IPS DF 4.7 (cell line): ENCODE results near the gene TRPM7.
"Not testable (repeated sequence)": the region's sequence is repeated elsewhere in the genome, so short reads cannot be mapped to it uniquely, and the experiment has no call there.

Experiments used
- DNase-seq: peaks from one replicate; pipeline ENCODE4 v3.0.0-alpha.2; 2013; ENCODE audit warnings: low spot score; ENCODE audit errors: extremely low read depth

The TRPM7 gene, protein sequence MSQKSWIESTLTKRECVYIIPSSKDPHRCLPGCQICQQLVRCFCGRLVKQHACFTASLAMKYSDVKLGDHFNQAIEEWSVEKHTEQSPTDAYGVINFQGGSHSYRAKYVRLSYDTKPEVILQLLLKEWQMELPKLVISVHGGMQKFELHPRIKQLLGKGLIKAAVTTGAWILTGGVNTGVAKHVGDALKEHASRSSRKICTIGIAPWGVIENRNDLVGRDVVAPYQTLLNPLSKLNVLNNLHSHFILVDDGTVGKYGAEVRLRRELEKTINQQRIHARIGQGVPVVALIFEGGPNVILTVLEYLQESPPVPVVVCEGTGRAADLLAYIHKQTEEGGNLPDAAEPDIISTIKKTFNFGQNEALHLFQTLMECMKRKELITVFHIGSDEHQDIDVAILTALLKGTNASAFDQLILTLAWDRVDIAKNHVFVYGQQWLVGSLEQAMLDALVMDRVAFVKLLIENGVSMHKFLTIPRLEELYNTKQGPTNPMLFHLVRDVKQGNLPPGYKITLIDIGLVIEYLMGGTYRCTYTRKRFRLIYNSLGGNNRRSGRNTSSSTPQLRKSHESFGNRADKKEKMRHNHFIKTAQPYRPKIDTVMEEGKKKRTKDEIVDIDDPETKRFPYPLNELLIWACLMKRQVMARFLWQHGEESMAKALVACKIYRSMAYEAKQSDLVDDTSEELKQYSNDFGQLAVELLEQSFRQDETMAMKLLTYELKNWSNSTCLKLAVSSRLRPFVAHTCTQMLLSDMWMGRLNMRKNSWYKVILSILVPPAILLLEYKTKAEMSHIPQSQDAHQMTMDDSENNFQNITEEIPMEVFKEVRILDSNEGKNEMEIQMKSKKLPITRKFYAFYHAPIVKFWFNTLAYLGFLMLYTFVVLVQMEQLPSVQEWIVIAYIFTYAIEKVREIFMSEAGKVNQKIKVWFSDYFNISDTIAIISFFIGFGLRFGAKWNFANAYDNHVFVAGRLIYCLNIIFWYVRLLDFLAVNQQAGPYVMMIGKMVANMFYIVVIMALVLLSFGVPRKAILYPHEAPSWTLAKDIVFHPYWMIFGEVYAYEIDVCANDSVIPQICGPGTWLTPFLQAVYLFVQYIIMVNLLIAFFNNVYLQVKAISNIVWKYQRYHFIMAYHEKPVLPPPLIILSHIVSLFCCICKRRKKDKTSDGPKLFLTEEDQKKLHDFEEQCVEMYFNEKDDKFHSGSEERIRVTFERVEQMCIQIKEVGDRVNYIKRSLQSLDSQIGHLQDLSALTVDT (N-terminal part only)

DNA sequence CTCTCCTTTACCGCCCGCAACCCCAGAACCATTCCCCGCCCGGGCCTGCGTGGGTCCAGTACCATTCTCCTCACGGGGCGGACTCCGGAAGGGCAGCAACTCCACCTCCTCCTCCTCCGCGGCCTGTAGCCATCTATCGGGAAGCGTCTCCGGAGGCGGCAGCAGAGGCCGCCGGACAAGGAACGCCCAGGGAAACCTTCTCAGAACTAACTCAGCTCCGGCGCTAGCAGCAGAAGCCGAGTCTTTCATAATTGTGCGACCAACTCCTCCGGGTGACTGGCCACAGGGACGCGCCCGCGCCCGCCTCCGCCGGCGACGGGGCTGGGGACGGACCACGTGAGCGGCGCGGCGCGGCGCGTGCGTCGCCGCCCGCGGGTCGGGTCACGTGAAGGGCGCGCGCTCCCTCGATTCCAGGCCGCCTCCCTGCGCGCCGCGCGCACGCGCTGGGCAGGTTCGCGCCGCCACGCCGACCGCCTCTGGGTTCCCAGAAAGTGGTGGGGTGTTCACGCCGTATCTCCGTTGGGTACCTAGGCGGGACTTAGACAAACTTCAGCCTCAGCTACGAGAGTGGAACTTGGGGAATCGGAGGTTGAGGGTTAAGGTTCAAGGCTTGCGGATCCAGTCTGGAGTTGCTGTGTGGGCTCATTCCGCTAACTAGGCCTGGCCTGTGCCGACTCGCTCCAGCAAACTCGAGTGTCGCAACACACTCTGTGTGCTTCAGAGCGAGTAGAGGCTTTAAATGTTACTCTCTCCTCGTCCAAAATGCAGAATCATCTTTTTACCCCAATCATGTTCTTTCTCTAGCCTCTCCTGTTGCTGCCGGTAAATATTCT lies at the start of gene TRPM7:
TSS of gene TRPM7 (minus strand) at position 329 of the 833 bp plus-strand sequence. CDS start at position 65, 264 bp downstream.
- DNase-seq, result no peak

DNA sequence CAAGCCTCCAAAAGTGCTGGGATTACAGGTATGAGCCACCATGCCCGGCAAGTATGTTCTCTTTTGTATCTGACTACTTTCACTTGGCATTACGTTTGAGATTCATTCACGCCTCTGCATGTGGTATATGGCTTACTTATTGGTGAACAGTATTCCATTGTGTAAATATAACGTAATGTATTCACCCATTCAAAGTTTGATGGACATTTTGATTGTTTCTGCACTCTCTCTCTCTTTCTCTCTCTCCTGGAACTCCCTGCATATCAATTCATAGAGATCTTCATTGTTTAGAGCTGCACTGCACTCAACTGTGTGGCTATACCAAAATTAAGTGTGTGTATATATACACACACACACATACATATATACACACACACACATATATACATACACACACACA lies 48.6 kb upstream of the TRPM7 start:
- DNase-seq, result no peak

DNA sequence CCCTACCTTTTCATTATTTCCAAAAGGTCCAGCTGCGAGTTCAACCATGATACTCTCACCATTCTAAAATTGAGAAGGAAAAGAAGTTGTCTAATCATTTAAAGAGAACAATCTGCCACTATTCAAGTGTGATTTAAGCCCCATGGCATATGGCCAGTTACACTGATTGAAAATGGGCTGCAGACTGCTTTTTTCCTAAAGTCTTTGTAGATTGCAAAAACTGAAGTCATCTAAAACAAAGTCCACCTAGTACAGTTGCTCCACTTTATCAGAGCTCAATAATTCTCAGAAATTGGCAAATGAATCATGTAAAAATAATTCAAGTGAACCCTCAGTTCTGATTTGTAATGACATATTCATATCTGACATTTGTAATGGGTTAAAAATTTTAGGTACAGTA lies 39.7 kb upstream of the TRPM7 start:
- DNase-seq, result no peak

DNA sequence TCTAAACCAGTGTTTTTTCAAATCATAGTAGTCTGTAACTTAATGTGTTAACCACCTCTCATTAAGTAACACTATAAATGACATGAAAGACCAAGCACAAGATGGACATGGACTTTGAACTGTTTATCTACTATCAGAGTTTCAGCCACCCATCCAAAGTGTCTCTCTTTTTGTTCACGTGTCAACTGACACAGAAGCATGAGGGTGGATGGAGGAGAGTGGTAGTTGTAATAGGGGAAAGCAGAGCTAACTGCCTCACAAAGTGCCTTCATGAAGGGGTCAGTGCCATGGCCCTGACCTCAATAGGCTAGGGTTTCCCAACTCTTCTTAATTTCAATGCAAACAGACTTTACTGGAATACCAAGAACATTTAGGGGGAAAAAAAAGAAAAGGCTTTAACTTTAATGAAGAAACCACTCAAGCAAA lies 32.1 kb upstream of the TRPM7 start:
- no peak for DNase-seq

DNA sequence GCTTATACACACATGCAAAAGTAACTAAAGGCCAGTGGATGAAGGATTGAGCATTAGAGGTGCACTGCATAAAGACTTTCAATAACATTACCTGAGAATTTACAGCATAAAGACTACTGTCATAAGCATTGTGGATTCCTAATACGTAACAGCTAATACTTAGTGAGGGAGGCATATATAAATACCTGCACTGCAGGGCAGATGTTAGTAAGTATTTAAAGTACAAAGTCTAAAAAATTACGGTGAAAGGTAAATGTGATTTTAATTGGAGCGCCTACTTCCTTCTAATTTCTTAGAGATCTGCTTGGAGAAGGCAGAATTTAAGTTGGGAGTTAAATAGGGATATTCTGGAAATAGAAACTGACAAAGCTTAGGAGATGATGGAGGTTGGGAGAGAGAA lies 25.4 kb upstream of the TRPM7 start:
- DNase-seq, result no peak

DNA sequence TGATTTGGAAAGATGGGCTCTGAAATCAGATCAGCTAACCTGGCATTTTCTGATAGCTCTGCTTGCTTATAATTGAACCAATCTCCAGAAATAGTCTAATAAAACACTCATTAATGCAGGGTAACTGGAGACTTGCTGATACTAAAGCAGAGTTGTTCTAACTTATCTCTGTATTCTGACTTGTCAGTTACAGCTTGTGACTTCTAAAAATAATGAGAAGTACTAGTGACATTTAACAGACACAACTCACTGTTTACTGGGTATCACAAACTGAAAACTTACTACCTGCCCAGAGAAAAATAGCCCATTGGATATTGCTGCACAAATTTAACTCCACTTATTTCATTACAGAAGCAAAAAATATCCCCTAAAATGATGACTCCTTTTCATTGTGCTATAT lies 24.0 kb upstream of the TRPM7 start:
- no peak for DNase-seq

DNA sequence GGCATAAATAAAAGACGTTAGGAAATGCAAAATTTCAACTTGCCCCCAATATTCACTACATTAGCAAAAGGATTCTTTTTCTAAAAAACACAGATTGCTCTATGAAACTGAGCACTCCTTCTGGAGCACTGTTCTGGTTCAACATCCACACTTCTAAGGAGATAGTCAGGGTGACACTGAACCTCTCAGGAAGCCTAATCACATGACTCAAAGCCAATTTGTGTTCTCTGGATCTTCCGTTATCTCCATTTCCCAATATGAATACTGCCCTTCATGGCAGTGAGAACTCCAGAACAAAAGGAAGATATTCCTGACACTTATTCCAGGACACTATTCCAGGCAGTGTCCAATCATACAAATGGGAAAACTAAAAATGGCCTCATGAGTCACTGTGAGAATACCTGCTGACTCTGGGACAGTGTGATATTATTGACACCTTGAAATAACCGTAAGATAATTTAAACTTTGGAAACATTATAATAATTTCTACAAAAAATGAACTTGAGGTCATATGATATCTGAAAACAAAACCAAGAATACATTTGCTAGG lies 21.4 kb upstream of the TRPM7 start:
- DNase-seq, result no peak

DNA sequence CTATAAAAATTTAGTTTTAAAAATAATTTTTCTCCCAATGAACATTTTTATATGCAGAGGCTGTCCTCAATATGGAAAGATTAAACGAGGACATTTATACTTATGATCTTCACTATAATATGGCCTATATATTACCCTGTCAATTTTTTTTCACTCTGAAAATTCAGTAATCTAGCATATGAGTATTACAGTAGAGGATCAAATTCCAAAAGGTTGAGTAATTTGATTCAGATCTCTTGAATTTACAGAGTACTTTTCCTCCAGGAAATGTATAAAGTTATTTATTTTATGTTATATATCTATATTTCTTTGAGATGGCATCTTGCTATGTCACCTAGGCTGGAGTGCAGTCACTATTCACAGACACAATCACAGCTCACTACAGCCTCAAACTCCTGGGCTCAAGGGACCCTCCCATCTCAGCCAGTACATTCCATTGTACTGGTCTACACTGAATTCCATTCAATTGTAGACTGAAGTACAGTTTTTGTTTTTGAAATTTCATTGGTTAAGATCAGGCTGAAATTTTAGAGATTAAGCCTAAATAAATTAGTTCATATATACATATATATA lies 16.3 kb upstream of the TRPM7 start:
- no peak for DNase-seq

DNA sequence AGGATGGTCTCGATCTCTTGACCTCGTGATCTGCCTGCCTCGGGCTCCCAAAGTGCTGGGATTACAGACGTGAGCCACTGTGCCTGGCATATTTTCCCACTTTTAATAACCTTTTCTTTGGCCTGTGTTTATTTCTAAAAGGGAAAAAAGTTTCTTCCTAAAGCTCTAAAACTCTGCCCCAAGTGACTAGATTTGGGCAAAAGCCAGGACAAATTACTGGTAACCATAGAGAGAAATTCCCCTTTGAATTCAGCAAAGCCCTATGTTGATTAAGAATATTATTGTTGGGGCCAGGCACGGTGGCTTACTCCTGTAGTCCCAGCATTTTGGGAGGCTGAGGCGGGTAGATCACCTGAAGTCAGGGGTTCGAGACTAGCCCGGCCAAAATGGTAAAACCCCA lies 11.5 kb upstream of the TRPM7 start:
- no peak for DNase-seq

DNA sequence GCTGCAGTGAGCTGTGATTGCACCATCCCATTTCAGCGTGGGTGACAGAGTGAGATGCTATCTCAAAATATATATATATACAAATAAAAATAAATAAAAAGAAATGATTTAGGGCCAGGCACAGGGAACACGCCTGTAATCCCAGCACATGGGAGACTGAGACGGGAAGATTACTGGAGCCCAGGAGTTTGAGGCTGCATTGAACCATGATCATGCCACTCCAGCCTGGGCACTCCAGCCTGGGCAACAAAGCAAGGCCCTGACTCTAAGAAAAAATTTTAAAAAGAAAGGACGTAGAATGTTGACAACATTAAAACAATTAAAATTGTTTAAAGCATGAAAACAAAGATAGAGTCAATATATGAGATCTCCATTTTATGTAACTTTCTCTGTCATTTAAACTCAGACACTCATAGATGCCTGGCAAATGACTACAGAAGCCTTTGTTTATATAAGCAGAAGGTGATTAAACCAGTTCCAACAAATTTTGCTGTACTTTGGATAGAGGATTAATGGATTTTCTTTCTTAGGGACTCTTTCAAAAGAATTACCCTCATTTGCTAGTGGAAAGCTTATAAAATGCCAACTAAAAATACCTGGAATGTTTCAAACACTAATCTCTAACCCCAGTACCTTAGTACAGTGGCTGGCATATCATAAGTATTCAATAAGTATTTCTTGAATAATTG lies 10.7 kb upstream of the TRPM7 start:
- DNase-seq, result no peak

DNA sequence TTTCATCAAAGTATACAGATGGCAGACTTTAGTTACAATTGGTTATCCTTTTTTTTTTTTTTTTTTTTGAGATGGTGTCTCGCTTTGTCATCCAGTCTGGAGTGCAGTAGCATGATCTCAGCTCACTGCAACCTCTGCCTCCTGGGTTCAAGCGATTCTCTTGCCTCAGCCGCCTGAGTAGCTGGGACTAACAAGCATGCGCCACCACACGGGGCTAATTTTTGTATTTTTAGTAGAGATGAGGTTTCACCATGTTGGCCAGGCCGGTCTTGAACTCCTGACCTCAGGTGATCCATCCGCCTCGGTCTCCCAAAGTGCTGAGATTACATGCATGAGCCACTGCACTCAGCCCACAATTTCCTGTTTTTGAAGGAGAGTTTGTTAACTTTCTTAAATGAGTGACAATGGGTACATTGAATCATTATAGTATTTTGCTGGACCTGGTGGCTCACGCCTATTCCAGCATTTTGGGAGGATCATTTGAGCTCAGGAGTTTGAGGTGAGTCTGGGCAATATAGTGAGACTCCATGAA lies 8.1 kb upstream of the TRPM7 start:
- not testable (repeated sequence) for DNase-seq

DNA sequence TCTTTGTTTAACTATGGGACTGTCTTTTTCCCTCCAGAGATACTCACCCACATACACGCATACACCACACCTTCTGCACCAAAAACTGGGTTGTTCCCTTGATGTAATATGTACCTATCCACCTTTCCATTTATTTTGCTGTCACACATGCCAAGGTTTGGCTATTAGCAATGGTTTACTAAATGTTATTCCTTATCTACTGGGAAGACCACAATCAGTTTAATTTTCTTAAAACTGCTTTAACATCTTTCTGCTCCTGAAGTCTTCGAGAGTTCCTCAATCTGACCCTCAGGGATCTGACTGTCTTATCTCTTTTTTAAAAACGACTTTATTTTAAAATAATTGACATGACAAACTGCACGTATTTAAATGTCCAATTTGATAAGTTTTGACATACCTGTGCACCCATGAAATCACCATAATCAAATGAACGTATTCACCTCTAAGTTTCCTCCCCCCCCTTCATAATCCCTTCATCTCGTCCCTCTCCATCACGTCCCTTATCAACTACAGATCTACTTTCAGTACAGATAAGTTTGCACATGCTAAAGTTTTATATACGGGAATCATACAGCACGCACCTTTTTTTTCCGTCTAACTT lies 805 bp upstream of the TRPM7 start:
- no peak for DNase-seq

DNA sequence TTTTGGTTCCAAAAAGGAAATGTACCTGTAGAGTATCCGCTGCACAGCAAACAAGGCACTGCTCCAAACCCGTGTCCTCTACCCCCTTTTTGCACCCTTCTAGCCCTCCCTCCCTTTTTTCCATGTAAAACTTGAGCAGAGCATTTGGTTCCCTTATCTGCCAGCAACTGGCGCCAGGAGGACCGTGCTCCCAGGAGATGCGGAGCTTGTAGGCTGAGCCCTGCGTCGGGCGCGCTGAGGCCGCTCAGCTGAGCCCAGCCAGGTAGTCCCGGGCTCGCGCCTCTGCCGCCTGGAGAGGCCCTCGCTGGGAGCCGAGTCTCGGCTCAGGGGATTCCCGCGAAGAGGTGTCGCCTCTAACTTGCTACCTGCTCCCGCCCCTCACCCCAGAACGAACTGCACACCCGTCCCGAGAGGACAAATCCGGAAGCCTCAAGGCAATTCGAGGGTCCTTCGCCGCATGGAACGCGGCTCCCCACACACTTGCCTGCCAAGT lies 575 bp downstream of the TRPM7 start:
- DNase-seq, result no peak

DNA sequence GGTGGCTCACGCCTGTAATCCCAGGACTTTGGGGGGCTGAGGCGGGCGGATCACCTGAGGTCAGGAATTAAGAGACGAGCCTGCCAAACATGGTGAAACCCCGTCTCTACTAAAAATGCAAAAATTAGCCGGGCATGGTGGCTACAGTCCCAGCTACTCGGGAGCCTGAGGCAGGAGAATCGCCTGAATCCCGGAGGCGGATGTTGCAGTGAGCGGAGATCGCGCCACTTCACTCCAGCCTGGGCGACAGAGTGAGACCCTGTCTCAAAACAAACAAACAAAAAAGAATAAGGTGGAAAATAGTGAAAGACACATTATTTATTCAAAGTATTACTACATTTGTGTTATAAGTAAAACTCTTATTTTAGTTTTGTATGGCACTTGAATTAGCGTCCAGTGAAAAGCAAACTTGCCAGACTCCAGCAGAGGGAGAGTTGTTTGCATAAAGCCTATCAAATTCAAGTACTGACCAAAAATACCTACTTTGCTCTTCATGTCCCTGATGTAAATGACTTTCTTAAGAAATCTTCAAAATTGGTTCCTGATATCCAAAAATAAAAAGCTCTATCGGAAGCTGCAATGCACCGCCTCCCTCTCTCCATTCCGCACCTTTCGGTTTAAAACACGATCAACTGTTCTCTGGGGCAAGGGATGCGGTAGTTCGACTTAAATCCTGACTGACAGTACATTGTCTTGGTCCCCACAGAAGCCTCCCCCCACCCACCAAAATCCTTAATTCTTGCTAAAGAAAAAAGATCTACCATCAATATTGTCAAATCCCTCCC lies 1.2 kb downstream of the TRPM7 start:
- DNase-seq, result no peak

DNA sequence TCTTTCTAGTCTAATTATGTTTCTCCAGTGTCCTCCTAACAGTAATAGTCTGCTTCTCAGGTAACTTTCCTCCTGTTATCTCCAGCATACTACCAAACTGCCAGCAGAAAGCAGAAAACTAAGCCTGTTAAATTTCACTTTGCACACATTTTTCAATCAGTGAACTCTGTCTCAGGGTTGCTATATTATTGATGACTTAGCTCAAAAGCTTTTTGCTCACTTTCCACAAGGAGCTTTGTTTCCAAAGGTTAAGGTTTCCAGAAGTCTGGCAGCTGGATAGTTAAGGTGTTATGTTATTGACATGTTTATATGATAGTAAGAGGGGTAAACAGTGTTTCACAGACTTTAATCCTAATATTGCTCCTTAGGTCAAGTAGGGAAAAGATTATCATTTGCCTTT lies 5.1 kb downstream of the TRPM7 start:
- no peak for DNase-seq

DNA sequence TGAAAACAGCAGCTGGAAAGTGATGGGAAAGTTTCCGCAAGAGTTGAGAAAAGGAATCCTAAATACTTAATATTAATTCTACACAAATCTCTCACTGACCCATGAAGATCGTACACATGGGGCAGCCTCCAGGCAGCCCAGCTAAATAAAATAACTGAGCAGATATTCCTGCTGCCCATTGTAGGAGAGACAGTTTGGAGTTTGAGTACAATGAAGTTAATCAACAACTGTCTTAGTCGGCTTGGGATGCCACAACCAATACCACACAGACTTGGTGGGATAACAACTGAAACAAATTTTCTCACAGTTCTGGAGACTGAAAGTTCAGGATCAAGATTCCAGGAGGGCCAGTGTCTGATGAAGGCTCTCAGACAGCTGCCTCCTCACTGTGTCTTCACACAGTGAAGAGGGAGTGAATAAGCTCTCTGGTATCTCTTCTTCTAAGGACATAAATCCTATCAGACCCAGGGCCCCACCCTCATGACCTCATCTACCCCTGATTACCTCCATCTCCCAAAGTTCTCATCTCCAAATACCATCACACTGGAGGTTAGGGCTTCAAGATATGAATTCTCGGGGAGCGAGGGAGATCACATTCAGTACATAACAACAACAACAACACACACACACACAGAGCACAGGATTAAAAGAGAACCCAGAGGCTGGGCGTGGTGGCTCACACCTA lies 9.7 kb downstream of the TRPM7 start:
- DNase-seq, result no peak

DNA sequence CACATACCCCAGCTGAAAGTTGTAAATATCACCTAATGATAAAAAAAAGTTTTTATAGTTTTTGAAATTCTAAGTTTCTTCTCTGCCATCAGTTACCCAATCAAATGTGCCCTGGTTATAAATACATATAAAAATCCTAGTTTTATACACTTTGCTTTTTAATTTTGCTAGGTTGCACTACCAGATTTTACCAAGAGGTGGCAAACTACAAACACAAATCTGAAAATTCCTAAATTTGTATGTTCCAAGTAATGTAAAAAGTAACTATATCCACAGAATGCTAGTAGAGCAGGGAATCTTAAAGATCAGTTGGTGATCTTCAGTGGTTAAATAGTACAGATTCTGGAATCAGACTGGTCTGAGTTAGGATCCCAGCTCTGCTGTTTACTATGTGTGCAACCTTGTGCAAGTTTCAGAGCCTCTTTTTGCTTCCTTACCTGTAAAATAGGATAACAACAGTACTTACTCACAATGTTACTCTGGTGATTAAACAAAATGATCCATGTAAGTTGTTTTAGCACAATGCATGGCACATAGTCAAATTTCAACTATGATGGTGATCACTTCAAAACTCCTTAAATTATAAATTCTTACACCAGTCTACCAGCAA lies 11.0 kb downstream of the TRPM7 start:
- DNase-seq, result no peak
